ENCODE measurements around the gene MSI2.

DNA sequence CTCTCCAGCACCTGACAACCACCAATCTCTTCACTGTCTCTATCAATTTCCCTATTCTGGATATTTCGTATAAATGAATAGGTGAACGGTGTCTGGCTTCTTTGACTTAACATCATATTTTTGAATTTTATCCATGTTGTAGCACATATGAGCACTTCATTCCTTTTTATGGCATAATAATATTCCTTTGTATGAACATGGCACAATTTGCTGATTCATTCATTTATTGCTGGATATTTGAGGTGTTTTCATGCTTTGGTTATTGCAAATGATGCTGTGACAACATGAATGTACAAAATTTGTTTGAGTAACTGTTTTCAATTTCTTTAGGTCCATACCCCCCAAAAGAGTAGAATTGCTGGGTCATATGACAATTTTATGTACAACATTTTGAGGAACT is 476.8 kb downstream of the MSI2 start:
- TF ChIP-seq, protein P1, sequence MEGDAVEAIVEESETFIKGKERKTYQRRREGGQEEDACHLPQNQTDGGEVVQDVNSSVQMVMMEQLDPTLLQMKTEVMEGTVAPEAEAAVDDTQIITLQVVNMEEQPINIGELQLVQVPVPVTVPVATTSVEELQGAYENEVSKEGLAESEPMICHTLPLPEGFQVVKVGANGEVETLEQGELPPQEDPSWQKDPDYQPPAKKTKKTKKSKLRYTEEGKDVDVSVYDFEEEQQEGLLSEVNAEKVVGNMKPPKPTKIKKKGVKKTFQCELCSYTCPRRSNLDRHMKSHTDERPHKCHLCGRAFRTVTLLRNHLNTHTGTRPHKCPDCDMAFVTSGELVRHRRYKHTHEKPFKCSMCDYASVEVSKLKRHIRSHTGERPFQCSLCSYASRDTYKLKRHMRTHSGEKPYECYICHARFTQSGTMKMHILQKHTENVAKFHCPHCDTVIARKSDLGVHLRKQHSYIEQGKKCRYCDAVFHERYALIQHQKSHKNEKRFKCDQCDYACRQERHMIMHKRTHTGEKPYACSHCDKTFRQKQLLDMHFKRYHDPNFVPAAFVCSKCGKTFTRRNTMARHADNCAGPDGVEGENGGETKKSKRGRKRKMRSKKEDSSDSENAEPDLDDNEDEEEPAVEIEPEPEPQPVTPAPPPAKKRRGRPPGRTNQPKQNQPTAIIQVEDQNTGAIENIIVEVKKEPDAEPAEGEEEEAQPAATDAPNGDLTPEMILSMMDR (IDR thresholded peaks at IDR 0.05): no peak
- TF ChIP-seq POLR2A (IDR thresholded peaks at IDR 0.05) (no peak), POLR2AphosphoS5 (IDR thresholded peaks at IDR 0.05) (no peak)
